K562 (cell line): ENCODE measurements around the gene MBLAC2. TPM values are rescaled to one million over a fixed set of nuclear protein-coding genes. Genes with fewer than 3 reads are reported as not detected.

Source experiments
- ARID3B ChIP-seq: fragments of 250-450 bp; sonication (Bioruptor Pico); IDR thresholded peaks from 2 replicates; pipeline ENCODE4 v1.4.0; 2020; ENCODE audit warnings: borderline replicate concordance
- BCL6 ChIP-seq: fragments of 250-450 bp; sonication (Bioruptor Pico); IDR thresholded peaks from 2 replicates; pipeline ENCODE4 v1.4.0; 2020
- CBX3 ChIP-seq, 2 experiments: IDR thresholded peaks; 1 replicate in 1 of 2; 2 replicates in 1 of 2; pipeline ENCODE4 v1.6.1; 2012; ENCODE audit warnings: inconsistent platforms in 2 of 2, low read length in 2 of 2, borderline replicate concordance in 1 of 2, control low read depth in 1 of 2
- COPS2 ChIP-seq: fragments of 450-650 bp; conservative IDR thresholded peaks from 2 replicates; pipeline ENCODE4 v1.6.1; 2016; ENCODE audit warnings: mild to moderate bottlenecking, moderate library complexity
- DIDO1 ChIP-seq: fragments of 450-650 bp; IDR thresholded peaks from 2 replicates; pipeline ENCODE4 v1.6.1; 2016; ENCODE audit warnings: low read depth, missing biosample characterization, missing genetic modification characterization
- ELF1 ChIP-seq: fragments of 200-800 bp; sonication (Bioruptor generic); IDR thresholded peaks from 2 replicates; pipeline ENCODE4 v1.6.1; 2016; ENCODE audit warnings: missing genetic modification characterization, missing compliant biosample characterization
- ESRRB ChIP-seq: fragments of 250-450 bp; sonication (Bioruptor Pico); IDR thresholded peaks from 2 replicates; pipeline ENCODE4 v1.5.0; 2020; ENCODE audit warnings: mild to moderate bottlenecking, moderate library complexity, borderline replicate concordance
- GABPB2 ChIP-seq: fragments of 250-450 bp; sonication (Bioruptor Pico); conservative IDR thresholded peaks from 2 replicates; pipeline ENCODE4 v1.5.1; 2021; ENCODE audit warnings: mild to moderate bottlenecking
- HDAC2 ChIP-seq: fragments of 450-650 bp; IDR thresholded peaks from 2 replicates; pipeline ENCODE4 v1.6.1; 2016; ENCODE audit warnings: mild to moderate bottlenecking
- IFI16 ChIP-seq: fragments of 250-450 bp; sonication (Bioruptor Pico); IDR thresholded peaks from 2 replicates; pipeline ENCODE4 v2.1.2; 2022; ENCODE audit warnings: mild to moderate bottlenecking, inconsistent platforms
- MAFK ChIP-seq: IDR thresholded peaks from 2 replicates; pipeline ENCODE4 v1.6.1; 2011; ENCODE audit warnings: low read length, improper control_type of control experiment
- MAZ ChIP-seq, 2 experiments: fragments of 450-650 bp in 1 of 2; sonication (generic) in 1 of 2; formaldehyde crosslinking; IDR thresholded peaks in 1 of 2; conservative IDR thresholded peaks in 1 of 2; 2 replicates each; pipeline versions ENCODE4 v1.4.0 to v1.5.0; 2020; ENCODE audit warnings: mild to moderate bottlenecking in 1 of 2, missing genetic modification reagents in 1 of 2
- PCBP1 ChIP-seq: fragments of 200-400 bp; formaldehyde crosslinking; IDR thresholded peaks from 2 replicates; pipeline ENCODE4 v1.6.1; 2018; ENCODE audit warnings: mild to moderate bottlenecking, low read depth, low read length; ENCODE audit not compliant: poor library complexity, severe bottlenecking
- RBM39 ChIP-seq: fragments of 200-400 bp; formaldehyde crosslinking; optimal IDR thresholded peaks from 2 replicates; pipeline ENCODE3; 2018; ENCODE audit warnings: low read depth, low read length
- RHOXF2B ChIP-seq: fragments of 250-450 bp; sonication (Bioruptor Pico); conservative IDR thresholded peaks from 2 replicates; pipeline ENCODE4 v1.5.1; 2021
- SRSF1 ChIP-seq: fragments of 200-400 bp; formaldehyde crosslinking; IDR thresholded peaks from 2 replicates; pipeline ENCODE4 v1.6.1; 2017; ENCODE audit warnings: mild to moderate bottlenecking, low read depth, low read length, moderate library complexity
- TARDBP ChIP-seq: fragments of 450-650 bp; IDR thresholded peaks from 2 replicates; pipeline ENCODE4 v1.6.1; 2016
- ZNF778 ChIP-seq: fragments of 450-650 bp; formaldehyde crosslinking; IDR thresholded peaks from 2 replicates; pipeline ENCODE4 v1.4.0; 2020; ENCODE audit warnings: mild to moderate bottlenecking, moderate library complexity
- polyA plus RNA-seq, 8 experiments: library from polyadenylated mRNA; depleted of rRNA in 4 of 8; stranded (reverse) in 5 of 8; unstranded in 3 of 8; fragments of >200 nt; fragmentation: Nextera tagmentation in 2 of 8; fragmentation: Illumina TruSeq in 1 of 8; extraction: Ambion mirVana in 2 of 8; extraction: Trizol in 1 of 8; gene quantifications; 2 replicates each; pipeline versions ENCODE4 v1.2.1 to v1.2.3, GENCODE V29; 2011 to 2014; ENCODE audit warnings: inconsistent platforms in 1 of 8, missing spikeins in 1 of 8
- total RNA-seq, 7 experiments: library from RNA; depleted of rRNA in 6 of 7; stranded (reverse); fragments of >200 nt in 6 of 7; fragmentation: Illumina TruSeq in 2 of 7; extraction: Trizol in 2 of 7; gene quantifications; 2 replicates each; pipeline versions ENCODE4 v1.2.1 to v1.2.3, GENCODE V29; 2011 to 2021; ENCODE audit warnings: low replicate concordance in 1 of 7
- TF ChIP-seq, protein P1 (sequence below): fragments of 200-400 bp; formaldehyde crosslinking; IDR thresholded peaks from 2 replicates; pipeline ENCODE4 v1.6.1; 2017; ENCODE audit warnings: mild to moderate bottlenecking, low read depth, low read length, moderate library complexity
- TF ChIP-seq, protein P2 (sequence below): fragments of 450-650 bp; formaldehyde crosslinking; IDR thresholded peaks from 2 replicates; pipeline ENCODE4 v1.4.0; 2022; ENCODE audit warnings: missing genetic modification characterization
- TF ChIP-seq, protein P3 (sequence below), 2 experiments: fragments of 450-650 bp; IDR thresholded peaks; 2 replicates each; pipeline ENCODE4 v1.6.1; 2016
- TF ChIP-seq, protein P4 (sequence below): fragments of 250-450 bp; sonication (Bioruptor Pico); IDR thresholded peaks from 2 replicates; pipeline ENCODE4 v1.8.0; 2021; ENCODE audit warnings: moderate library complexity, mild to moderate bottlenecking, inconsistent platforms

Gene MBLAC2
- total and polyA plus RNA-seq, 9 of the 15 experiments (the other 6 are each of a cell fraction or from before 2014, with no cell fraction given): 2.4 to 13.1 (median 10.3) TPM

DNA sequence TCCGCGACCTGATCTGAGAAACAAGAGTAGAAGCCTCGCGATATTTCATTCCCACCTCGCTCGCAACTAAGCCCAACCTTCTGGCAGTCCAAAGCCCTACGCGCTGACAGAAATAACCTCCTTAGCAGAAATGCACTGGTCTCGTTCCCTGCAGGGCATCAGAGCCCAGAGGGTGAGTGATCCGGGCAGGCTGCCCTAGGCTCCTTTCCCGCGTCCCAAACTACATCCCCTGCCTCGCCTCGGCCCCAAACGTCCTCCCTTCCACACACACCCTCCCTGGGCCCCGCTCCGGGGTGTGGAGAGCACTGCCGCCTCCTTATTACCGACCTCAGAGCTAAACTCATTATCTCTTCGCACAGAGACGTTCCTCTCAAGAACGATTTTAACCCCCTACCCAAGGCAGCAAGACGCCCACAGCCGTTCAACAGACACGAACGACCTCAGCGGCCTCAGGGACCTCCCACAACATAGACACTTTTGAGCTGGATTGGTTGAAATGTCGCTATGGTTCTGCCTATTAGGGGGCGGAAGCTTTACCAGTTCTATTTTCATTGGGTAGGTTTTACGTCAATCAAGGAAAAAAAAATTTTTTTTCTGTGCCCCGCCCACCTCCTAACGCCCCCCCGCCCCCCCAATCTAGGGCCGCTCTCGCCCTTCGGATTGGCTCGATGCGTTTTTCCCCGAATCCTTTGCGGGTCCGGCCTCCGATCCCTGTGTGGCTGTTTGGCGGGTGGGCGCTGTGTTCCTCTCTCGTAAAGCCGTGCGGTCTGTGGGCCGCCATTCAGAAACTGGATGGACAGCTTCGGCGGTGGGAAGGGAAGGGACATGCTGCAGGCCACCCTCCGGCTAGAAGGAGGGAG, 65.0 kb downstream of the MBLAC2 start, which contains the start of gene CETN3 (continued):
- TF ChIP-seq ELF1 (tag) (no peak), HDAC2 (no peak; the same call in 1 of the 2 replicates), CBX3 (IDR thresholded peaks at IDR 0.05; ENCODE audit: borderline replicate concordance in 1 of 2, low read length in 2 of 2) (no peak), MAFK (no peak), ARID3B (CRISPR knock-in tag) (no peak; the same call in 1 of the 2 replicates), ZNF778 (CRISPR knock-in tag) (no peak), BCL6 (CRISPR knock-in tag) (no peak), RHOXF2B (CRISPR knock-in tag) (no peak), ESRRB (CRISPR knock-in tag) (no peak), GABPB2 (peak; percentile 63; the same call in 1 of the 2 replicates), SRSF1 (no peak), MAZ (CRISPR knock-in tag; conservative IDR thresholded peaks at IDR 0.05 in 1 of 2, IDR thresholded peaks at IDR 0.05 in 1 of 2) (peak; percentile 42 to 53), IFI16 (CRISPR knock-in tag) (no peak), TARDBP (no peak), RBM39 (peak; percentile 24), PCBP1 (no peak), DIDO1 (tag) (no peak), COPS2 (no peak)
- TF ChIP-seq, protein P1, sequence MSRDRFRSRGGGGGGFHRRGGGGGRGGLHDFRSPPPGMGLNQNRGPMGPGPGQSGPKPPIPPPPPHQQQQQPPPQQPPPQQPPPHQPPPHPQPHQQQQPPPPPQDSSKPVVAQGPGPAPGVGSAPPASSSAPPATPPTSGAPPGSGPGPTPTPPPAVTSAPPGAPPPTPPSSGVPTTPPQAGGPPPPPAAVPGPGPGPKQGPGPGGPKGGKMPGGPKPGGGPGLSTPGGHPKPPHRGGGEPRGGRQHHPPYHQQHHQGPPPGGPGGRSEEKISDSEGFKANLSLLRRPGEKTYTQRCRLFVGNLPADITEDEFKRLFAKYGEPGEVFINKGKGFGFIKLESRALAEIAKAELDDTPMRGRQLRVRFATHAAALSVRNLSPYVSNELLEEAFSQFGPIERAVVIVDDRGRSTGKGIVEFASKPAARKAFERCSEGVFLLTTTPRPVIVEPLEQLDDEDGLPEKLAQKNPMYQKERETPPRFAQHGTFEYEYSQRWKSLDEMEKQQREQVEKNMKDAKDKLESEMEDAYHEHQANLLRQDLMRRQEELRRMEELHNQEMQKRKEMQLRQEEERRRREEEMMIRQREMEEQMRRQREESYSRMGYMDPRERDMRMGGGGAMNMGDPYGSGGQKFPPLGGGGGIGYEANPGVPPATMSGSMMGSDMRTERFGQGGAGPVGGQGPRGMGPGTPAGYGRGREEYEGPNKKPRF: no peak
- TF ChIP-seq, protein P2, sequence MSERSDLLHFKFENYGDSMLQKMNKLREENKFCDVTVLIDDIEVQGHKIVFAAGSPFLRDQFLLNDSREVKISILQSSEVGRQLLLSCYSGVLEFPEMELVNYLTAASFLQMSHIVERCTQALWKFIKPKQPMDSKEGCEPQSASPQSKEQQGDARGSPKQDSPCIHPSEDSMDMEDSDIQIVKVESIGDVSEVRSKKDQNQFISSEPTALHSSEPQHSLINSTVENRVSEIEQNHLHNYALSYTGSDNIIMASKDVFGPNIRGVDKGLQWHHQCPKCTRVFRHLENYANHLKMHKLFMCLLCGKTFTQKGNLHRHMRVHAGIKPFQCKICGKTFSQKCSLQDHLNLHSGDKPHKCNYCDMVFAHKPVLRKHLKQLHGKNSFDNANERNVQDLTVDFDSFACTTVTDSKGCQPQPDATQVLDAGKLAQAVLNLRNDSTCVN (CRISPR knock-in tag): peak; percentile 93
- TF ChIP-seq, protein P3, sequence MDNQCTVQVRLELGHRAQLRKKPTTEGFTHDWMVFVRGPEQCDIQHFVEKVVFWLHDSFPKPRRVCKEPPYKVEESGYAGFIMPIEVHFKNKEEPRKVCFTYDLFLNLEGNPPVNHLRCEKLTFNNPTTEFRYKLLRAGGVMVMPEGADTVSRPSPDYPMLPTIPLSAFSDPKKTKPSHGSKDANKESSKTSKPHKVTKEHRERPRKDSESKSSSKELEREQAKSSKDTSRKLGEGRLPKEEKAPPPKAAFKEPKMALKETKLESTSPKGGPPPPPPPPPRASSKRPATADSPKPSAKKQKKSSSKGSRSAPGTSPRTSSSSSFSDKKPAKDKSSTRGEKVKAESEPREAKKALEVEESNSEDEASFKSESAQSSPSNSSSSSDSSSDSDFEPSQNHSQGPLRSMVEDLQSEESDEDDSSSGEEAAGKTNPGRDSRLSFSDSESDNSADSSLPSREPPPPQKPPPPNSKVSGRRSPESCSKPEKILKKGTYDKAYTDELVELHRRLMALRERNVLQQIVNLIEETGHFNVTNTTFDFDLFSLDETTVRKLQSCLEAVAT (IDR thresholded peaks at IDR 0.05): peak; percentile 61 to 71; a peak in 3 of 4 replicates
- TF ChIP-seq, protein P4, sequence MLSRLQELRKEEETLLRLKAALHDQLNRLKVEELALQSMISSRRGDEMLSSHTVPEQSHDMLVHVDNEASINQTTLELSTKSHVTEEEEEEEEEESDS (CRISPR knock-in tag): no peak
